Gastroesophageal sphincter (tissue), 3 donors: ENCODE measurements around the gene FAT1.

Experiments
- CTCF ChIP-seq, 4 experiments: fragments of 200-600 bp in 2 of 4; fragments of 450-650 bp in 2 of 4; sonication (generic) in 1 of 4; IDR thresholded peaks; one replicate each; pipeline ENCODE4 v1.5.1; 2017 to 2019; ENCODE audit warnings: antibody characterized with exemption in 4 of 4, mild to moderate bottlenecking in 2 of 4, moderate library complexity in 2 of 4
- POLR2A ChIP-seq, 2 donors: fragments of 450-650 bp; IDR thresholded peaks; one replicate each; pipeline ENCODE4 v1.6.1; 2017; ENCODE audit warnings: antibody characterized with exemption in 2 of 2, mild to moderate bottlenecking in 2 of 2, moderate library complexity in 1 of 2
- POLR2AphosphoS5 ChIP-seq: sonication (generic); formaldehyde crosslinking; IDR thresholded peaks from one replicate; pipeline ENCODE4 v1.6.1; 2017; ENCODE audit warnings: antibody characterized with exemption

GRCh38 chr4:186642530-186642929 lies 81.1 kb downstream of the FAT1 start:
- TF ChIP-seq CTCF (IDR thresholded peaks at IDR 0.05): no peak
- no peak for TF ChIP-seq POLR2AphosphoS5
- TF ChIP-seq POLR2A (IDR thresholded peaks at IDR 0.05): no peak
